ENCODE results near the gene OST4. TPM values are rescaled to one million over a fixed set of nuclear protein-coding genes. Genes with fewer than 3 reads are reported as not detected.

OST4 gene
- total and polyA plus RNA-seq, 10 of the 15 experiments (the other 5 are each of a cell fraction or from before 2014, with no cell fraction given): 270 to 1,543 (median 523) TPM

DNA sequence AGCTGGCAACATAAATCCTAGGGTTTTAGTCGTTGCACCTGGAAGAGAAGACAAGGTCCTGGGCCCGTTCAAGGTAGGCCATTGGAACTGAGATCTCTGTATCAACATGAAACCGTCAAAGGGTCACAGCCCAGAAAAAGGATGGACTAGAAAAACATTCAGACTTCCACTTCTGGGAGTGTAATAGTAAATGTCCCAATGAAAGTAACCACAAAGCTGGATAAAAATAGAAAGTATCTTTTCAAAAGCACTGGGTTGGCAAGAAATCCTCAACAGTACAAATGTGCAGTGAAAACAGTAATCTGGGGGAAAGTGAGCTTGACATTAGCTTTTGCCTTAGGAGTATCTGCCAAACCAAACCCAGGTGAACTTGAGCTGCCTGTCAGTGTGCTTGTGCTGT is 34.5 kb upstream of the OST4 start:
- BruUV-seq (replicated peaks): no TSS peak
- Histone ChIP-seq H3K4me1 (ENCODE audit: control insufficient read depth, insufficient read depth, low read length) (no peaks in the 10 kb centered on the region), H3K27me3 (replicated peaks in 1 of 2; ENCODE audit: control insufficient read depth in 2 of 2, insufficient read depth in 2 of 2, low read length in 1 of 2) (no peaks in the 10 kb centered on the region; a peak in 2 of 4 replicates), H3K36me3 (ENCODE audit: control insufficient read depth in 2 of 2, insufficient read depth in 2 of 2, low read length in 1 of 2) (no peaks in the 10 kb centered on the region), H3K9me3 (replicated peaks; ENCODE audit: control insufficient read depth, insufficient read depth, low read length) (no peaks in the 10 kb centered on the region), H3K79me2 (ENCODE audit: control insufficient read depth, insufficient read depth, low read length) (no peaks in the 10 kb centered on the region), H4K20me1 (ENCODE audit: control insufficient read depth, insufficient read depth) (no peaks in the 10 kb centered on the region), H3K27ac (ENCODE audit: control insufficient read depth, insufficient read depth) (no peak overlapping the region), H2AFZ (ENCODE audit: control insufficient read depth, low read depth, low read length) (no peak overlapping the region), H3K4me3 (no peak overlapping the region), H3K9ac (ENCODE audit: control insufficient read depth, insufficient read depth, low read length) (no peak overlapping the region), H3K4me2 (ENCODE audit: control insufficient read depth, insufficient read depth) (no peak overlapping the region)
- FAIRE-seq (no peak), ATAC-seq (no peak), DNase-seq (ENCODE audit: low read depth, low spot score) (no peak)
- ChIA-PET POLR2A (no interaction called here), CTCF (interaction anchor here (0.6 to 3.1 kb wide), 6 partner anchors 9 to 197 kb away, joined by 3 to 13 read pairs (median 3); no protein-coding TSS in a partner anchor), SMC1A (ENCODE audit: uncharacterized antibody, unreplicated experiment) (interaction anchor here (0.9 to 2.7 kb wide), 3 partner anchors 10 to 175 kb away, joined by 4 to 10 read pairs (median 6); partner anchors contain the start of gene TRIM54), RAD21 (ENCODE audit: unreplicated experiment) (no interaction called here)
- in situ Hi-C loops (cut with MboI): no loop called here
- 49% methylated on average over 3 of the region's 3 CpGs for WGBS (ENCODE audit: insufficient coverage, insufficient replicate concordance, low lambda C conversion rate, missing lambda C conversion rate)
- no peak for TF ChIP-seq PAX8 (IDR thresholded peaks at IDR 0.05)
- TF ChIP-seq, protein P1, sequence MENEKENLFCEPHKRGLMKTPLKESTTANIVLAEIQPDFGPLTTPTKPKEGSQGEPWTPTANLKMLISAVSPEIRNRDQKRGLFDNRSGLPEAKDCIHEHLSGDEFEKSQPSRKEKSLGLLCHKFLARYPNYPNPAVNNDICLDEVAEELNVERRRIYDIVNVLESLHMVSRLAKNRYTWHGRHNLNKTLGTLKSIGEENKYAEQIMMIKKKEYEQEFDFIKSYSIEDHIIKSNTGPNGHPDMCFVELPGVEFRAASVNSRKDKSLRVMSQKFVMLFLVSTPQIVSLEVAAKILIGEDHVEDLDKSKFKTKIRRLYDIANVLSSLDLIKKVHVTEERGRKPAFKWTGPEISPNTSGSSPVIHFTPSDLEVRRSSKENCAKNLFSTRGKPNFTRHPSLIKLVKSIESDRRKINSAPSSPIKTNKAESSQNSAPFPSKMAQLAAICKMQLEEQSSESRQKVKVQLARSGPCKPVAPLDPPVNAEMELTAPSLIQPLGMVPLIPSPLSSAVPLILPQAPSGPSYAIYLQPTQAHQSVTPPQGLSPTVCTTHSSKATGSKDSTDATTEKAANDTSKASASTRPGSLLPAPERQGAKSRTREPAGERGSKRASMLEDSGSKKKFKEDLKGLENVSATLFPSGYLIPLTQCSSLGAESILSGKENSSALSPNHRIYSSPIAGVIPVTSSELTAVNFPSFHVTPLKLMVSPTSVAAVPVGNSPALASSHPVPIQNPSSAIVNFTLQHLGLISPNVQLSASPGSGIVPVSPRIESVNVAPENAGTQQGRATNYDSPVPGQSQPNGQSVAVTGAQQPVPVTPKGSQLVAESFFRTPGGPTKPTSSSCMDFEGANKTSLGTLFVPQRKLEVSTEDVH (IDR thresholded peaks at IDR 0.05; ENCODE audit: low read depth, partially characterized antibody): no peak
- TF ChIP-seq ZZZ3 (IDR thresholded peaks at IDR 0.05; ENCODE audit: control insufficient read depth, insufficient read length, low read depth): no peak
- no peak for TF ChIP-seq SPI1 (IDR thresholded peaks at IDR 0.05; ENCODE audit: borderline replicate concordance, insufficient read depth, low read depth, low read length)
- TF ChIP-seq TAF1 (IDR thresholded peaks at IDR 0.05; ENCODE audit: borderline replicate concordance, low read depth, low read length): no peak
- TF ChIP-seq, protein P2, sequence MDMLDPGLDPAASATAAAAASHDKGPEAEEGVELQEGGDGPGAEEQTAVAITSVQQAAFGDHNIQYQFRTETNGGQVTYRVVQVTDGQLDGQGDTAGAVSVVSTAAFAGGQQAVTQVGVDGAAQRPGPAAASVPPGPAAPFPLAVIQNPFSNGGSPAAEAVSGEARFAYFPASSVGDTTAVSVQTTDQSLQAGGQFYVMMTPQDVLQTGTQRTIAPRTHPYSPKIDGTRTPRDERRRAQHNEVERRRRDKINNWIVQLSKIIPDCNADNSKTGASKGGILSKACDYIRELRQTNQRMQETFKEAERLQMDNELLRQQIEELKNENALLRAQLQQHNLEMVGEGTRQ (IDR thresholded peaks at IDR 0.05; ENCODE audit: borderline replicate concordance, low read depth, low read length): no peak
- TF ChIP-seq TBL1XR1 (IDR thresholded peaks at IDR 0.05; ENCODE audit: low read depth, low read length): no peak
- TF ChIP-seq RUNX3 (IDR thresholded peaks at IDR 0.05; ENCODE audit: low read length): no peak
- no peak for TF ChIP-seq HDAC6 (IDR thresholded peaks at IDR 0.05; ENCODE audit: unreplicated experiment)
- TF ChIP-seq, protein P3, sequence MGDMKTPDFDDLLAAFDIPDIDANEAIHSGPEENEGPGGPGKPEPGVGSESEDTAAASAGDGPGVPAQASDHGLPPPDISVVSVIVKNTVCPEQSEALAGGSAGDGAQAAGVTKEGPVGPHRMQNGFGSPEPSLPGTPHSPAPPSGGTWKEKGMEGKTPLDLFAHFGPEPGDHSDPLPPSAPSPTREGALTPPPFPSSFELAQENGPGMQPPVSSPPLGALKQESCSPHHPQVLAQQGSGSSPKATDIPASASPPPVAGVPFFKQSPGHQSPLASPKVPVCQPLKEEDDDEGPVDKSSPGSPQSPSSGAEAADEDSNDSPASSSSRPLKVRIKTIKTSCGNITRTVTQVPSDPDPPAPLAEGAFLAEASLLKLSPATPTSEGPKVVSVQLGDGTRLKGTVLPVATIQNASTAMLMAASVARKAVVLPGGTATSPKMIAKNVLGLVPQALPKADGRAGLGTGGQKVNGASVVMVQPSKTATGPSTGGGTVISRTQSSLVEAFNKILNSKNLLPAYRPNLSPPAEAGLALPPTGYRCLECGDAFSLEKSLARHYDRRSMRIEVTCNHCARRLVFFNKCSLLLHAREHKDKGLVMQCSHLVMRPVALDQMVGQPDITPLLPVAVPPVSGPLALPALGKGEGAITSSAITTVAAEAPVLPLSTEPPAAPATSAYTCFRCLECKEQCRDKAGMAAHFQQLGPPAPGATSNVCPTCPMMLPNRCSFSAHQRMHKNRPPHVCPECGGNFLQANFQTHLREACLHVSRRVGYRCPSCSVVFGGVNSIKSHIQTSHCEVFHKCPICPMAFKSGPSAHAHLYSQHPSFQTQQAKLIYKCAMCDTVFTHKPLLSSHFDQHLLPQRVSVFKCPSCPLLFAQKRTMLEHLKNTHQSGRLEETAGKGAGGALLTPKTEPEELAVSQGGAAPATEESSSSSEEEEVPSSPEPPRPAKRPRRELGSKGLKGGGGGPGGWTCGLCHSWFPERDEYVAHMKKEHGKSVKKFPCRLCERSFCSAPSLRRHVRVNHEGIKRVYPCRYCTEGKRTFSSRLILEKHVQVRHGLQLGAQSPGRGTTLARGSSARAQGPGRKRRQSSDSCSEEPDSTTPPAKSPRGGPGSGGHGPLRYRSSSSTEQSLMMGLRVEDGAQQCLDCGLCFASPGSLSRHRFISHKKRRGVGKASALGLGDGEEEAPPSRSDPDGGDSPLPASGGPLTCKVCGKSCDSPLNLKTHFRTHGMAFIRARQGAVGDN (IDR thresholded peaks at IDR 0.05): no peak
- no peak for TF ChIP-seq SMC3 (IDR thresholded peaks at IDR 0.05; ENCODE audit: borderline replicate concordance, low read length)
- TF ChIP-seq MEF2B (IDR thresholded peaks at IDR 0.05; ENCODE audit: partially characterized antibody, poor library complexity, severe bottlenecking): no peak
- no peak for TF ChIP-seq TARDBP (IDR thresholded peaks at IDR 0.05; ENCODE audit: borderline replicate concordance)
- TF ChIP-seq CBX5 (IDR thresholded peaks at IDR 0.05; ENCODE audit: low read depth): no peak
- no peak for TF ChIP-seq MYC (IDR thresholded peaks at IDR 0.05; ENCODE audit: insufficient read depth, insufficient read length, insufficient replicate concordance, low read length, severe bottlenecking)
- TF ChIP-seq CHD2 (IDR thresholded peaks at IDR 0.05; ENCODE audit: borderline replicate concordance, low read depth, low read length): no peak
- intact Hi-C loops (cut with micrococcal nuclease; ENCODE audit: unreplicated experiment): no loop called here
